NCI-H2107 treated with DMSO at 0.1 percent for 48 hours (cell line): ENCODE results near the gene COLEC12.

Experiments
- DNase-seq: peaks from one replicate; lab custom pipeline; 2025; ENCODE audit not compliant: unreplicated experiment; lab: John Stamatoyannopoulos, UW

COLEC12 gene

DNA sequence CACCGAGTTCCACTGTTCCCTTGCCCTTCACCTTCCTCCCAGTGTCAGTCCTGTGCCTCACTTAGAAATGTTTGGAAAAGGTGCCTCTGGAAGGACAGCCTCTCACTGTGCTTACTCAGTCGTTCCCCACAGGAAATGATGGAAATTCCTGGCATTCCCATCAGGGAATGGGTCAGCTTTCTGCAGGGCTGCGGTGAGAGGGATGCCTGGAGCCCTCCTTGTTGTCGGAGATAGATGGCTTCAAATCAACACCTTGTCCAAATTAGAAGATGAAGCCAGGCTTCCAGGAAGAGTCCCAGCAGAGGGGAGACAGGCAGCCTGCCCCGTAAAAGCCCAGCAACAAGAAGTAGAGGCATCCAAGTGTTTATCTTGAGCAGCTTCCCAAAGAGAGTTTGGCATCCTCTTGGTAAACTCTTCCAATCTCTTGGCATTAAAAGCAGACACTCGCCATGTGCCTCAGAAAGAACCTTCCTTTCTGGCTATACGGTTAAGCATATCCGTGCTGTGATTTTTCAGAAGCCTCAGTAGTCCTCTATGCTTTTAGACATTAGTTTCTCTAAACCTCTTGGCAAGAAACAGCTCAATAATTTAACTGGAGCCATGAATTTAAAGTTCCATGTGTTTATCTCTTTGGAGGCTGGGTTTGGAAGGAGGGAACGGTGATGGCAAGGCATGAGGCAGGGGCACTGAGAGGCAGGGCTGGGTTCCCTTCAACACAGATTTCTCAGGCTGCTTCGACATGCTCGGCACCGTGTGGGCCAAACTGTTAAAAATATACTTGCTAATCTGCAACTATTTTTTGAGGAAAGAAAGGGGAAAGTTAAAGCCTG lies 25.1 kb downstream of the COLEC12 start:
- no peak for DNase-seq

DNA sequence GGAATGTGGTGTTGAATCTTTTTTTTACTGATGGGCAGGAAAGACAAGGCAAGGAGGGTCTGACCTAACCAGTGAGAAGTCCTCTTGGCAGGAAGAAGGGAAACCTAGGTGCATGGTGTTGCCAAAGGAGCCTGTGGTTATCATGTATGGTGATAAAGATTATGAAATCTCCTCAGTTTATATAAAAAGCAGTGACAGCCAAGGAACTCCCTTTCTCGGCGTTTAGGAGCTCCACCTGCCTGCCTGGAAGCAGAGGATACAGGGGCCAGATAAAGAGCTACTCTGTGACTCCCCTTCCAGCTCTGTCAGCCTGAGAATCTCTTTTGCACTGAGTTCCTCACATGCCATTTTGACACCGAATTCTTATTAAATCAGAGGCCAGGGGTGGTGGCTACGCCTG lies 26.1 kb downstream of the COLEC12 start:
- DNase-seq: no peak

DNA sequence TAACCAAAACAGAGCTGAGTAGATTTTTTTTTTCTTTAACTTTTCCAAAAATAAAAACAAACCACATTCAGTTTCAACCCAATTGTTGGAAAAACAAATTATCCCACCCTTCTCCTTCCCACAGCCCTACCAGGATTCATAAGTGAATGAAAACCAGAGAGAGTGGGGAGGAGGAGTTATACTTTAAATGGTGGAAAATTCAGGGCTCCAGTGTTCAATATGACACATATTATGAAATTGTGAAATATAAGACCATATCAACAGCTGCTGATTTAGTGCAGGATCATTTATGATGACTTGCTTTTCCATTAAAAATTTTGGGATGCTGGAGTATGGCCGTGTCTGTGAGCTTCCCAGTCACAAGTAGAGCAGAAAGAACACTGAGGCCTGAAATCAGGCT lies 26.7 kb downstream of the COLEC12 start:
- DNase-seq: no peak

DNA sequence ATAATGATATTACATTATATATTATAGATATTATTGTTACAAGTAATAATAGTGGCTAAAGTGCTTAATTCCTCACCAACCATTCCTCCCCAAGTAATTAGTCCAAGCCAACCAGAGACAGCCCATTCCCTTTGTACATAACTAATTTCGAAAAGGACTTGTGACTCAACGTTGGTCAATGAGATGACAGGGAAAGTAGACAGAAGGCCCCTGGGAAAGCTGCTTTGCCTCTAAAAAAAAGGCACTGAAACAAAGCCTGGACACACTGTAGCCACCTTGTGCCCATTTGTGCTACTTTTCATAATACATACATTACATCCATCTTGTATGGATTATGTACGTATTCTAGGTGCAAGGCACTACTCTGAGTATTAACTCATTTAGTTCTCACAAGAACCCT lies 28.8 kb downstream of the COLEC12 start:
- DNase-seq: no peak

DNA sequence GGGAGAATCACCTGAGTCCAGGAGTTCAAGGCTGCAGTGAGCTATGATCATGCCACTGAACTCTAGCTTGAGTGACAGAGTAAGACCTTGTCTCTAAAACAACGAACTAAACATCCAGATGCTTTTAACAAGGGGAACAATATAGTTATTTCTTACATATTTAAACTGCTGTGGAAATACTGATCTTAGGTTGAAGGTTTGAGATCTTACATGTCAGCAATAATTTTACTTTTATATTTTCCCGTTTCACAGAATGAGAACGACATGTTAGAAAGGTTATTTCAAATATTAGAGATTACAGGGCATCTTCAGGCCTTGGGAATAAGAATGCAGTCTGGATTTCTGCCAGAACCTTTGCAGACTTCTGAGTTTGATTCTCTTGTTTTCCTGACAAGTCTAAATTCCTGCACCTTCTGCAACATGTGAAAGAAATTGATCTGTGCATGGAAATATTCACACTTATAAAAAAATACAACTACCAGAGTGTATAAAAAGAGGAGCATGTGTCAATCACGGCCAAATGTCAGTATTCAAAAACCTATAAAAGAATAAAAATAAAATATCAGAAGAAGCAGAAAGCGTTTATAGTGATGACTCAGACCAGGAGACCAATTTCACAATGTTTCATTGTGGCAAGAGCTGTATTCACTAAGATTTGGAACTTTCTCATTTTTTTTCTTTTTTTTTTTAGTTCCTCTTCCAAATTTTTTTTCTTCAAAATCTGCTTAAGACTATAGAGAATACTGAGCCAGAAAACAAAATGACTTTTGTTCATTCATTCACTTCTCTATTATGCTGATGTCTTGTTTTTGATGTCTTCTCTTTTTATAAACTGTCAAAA lies 29.6 kb downstream of the COLEC12 start:
- DNase-seq: no peak

DNA sequence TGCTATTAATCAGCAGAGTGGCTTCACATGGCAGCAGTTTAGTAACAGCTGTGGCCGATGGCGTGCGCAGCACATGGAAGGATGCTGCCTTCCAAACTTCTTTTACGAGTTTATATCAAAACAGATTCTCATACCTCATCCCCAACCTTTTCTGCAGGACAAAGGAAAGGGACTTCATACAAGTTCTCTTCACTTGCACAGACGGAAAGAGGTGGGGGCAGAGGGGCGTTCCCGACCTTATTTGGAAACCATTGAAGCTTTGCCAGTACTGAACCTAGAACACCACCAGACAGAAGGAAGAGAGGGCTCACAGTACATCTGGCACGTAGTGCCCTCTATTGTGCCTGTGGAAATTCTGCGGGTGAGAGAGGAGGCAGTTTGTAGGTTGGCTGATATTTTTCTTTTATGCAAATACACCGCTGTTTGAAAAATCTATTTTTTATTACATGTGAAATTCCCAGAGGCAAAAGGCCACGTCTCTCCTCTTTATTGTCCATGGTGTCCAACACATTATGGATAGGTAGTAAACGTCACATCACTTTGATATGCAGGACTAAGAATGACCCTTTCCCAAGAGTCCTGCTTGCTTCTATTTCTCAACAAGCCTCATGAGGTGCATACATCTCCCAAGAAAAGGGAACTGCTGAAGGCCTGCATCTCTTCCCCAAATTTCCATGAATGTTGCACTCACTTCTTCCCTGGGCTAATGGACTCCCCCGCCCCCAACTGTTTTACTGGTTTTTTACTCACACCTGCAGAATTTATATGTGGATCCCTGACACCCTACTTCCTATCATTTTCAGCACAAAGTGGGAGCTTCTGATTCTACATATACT lies 31.3 kb downstream of the COLEC12 start:
- no peak for DNase-seq

DNA sequence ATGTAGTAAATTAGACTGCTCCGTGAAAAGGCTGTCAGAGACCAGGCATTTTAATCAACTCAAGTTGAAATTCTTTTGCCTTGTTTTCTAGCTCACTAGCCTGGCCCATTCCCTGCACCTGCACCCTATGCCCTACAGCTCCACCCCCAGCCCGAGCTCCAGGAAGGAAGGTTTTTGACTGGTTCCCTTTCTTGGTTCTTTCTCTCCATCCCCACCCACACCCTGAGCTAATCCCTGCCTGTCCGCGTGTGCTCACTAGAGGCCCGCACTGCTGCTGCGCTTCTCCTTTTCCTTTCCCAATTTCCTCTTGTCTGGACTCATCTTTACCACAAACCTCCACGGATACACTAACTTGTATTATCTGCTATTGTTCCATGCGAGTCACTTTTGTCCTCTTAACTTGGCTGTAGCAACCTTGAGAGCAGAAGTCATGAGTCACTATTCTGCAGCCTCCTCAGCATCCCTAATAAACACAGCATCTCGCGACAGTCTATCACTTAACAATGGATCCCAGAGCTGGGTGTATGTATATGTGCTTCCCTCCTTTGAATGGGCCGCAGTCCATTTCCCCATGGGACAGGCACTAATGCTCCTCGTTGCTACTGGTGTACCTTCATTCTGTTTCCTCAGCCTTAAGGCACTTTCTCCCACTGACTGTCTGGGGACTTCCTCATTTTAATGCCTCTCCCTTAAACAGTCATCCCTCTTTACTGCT lies 36.5 kb downstream of the COLEC12 start:
- no peak for DNase-seq

DNA sequence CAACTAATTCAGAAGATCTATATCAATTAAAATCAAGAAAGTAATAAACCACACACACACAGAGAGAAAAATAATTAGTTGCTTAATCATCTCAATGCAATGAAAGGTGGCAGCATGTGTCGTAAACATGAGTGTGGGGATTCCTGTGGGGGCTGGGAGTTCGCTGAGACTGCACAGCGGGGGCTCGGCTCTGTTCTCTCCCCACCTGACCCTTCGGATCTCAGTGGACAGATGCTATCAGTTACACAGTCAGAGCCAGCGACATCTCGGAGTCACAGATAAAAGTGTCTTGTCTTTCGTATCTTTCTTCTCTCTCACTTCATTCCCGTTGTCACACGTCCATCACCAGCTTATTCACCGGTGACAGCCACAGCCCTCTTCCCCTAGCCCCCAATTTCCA lies 37.1 kb downstream of the COLEC12 start:
- DNase-seq: no peak

DNA sequence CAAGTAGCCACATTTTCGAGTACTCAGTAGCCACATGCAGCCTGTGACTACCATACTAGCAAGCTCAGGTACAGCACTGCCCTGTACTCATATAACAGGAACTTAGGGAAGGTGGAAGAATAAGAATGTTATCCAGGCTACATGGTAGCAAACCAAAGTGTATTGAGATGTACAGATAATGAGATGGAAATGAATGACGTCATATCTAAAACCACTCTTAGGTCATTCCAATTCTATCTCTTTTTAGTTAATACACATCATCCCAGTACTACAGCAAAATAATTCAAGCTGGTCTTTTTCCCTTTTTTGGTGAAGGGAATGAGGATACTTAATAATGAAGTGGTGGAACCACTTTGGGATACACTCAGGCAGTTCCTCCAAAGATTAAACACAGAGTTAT lies 38.7 kb downstream of the COLEC12 start:
- DNase-seq: no peak

DNA sequence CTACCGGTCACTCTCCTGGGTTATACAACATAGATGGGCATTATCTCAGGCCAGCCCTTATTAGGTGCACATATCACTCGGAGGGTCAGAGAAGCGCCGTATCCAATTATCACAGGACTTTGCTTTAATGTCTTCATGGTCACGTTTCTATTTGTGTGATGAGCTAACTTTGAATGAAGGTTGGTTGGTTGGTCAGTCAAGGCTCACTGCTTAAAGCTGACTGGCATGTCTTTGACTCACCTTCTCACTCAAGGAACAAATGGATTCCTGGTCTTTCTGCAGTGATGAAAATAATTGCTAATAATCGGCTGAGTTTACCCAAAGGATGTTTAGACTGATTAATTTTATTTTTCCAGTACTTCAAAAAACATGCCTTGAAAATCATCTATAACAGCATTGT lies 39.7 kb downstream of the COLEC12 start:
- no peak for DNase-seq

DNA sequence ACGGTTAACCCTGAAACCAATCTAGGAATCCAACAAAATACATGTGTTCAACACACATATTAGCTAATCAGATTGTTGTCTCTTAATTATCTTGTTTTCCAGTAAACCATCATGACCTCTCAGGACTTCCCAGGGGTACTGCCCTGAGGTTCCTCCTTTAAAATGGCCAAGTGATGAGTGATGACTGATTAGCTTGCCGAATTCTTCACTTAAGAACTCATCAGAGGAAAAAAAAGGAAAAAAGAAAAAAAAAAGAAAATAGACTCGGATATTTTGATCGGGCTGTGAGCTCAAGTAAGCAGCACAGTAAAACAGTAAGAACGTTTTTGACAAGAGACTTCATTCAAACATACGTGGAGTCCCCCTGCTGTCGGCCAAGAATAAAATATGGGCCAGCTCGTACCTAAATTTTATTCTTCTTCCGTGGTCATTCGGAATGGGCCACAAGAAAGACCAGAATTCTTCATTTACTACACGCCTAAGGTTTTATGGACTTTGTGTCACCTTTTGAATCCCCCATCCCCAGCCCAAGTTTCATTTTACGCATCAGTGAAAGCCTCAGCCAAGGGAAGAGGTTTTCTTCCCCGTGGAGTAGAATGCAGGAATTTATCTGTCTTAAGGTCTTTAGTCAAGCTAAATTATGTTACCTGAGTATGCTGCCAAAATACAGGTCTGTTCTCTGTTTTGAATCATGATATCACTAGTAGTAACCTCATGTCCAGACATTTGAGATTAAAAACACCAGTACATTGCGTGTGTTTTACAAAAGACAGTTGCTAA lies 40.5 kb downstream of the COLEC12 start:
- no peak for DNase-seq

DNA sequence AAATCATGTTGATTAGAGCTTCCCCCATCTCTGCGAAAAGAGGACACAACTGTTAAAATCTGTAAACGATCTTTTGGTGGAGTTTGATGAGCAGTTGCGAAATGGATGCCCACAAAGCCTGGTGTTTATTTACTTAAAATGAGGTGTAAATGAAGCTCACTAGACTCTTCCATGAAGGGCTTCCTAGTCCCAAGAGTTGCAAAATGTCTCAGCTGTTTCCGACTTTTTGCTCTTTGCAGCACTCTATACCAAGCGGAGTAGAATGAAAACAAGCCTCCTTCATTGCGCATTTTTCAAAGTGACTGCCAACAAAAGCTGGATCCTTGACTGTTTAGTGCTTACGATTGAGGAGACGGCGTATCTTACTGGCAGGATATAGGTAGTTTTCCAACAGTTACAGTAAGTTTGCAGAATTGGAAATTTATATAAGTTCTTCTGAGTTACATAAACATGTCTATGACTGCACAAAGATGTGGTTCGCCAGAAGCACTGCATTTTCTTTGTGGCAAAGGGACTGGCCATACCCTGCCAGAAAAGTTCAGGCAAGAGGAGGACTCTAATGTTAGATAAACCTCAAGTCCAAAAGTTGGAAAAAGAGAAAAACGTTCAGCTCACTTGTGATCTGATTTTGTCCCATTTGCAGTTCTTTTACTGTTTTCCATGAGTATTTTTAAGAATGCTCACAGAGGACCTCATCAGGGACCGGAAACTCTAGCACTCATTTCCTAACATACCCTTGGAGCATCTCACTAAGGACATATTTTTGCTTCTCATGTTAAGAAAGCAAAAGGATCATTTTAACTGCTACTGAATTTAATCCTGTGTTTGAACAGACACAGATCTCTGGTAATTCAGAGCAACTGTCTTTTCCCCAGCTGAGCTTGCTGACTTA lies 42.7 kb downstream of the COLEC12 start:
- DNase-seq: no peak

DNA sequence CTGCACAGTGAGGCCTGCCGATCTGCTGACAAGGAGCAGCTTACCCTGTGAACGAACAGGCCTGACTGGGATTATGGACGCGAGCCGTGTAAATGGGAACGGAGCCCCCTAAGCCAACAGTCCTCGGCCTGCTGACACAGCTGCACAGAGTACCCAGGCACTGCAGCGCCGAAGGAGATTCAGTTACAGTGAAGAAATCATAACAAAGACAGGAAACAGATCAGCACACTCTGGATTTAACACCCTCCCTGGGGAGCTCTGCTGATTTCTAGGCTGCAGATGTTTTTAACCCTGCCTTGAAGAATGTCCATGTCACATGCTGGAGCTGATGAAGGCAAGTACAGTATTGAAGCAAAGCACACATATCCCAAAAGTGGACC lies 43.4 kb downstream of the COLEC12 start:
- DNase-seq: no peak

DNA sequence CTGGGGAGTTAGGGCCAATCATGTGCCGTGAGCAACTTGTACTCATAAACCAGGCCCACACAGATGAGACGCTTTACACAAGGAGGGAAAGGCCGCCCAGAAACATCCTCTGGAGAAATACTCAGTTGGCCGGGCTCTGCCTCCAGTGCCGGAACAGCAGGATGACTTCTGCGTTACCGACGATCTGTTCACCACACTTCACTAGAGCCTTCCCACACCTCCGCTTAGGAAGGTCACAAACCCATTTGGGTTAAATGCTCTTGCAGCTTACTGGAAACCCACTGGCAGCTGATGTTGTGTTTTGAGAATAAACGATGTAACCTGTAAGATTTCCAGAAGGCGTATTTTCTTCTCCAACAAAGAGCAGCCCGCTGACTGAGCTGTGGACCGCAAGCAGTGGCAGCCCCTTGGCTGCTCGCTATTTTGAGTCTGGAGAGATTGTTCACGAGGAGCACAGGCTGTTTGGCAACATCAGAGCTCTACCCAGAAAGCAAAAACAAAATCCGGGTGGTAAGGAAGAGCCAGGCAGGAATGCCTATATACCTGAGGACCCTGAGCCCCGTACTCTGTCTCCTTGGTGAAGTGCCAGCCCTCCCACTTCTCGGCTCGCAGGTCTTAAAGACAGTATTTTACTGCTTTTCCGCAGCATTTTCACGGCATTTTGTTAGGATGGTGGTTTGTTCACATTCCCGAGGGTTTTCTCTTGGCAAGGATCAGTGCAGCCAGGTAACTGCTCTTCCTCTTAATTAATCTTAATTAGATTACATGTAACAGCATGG lies 44.0 kb downstream of the COLEC12 start:
- DNase-seq: no peak

DNA sequence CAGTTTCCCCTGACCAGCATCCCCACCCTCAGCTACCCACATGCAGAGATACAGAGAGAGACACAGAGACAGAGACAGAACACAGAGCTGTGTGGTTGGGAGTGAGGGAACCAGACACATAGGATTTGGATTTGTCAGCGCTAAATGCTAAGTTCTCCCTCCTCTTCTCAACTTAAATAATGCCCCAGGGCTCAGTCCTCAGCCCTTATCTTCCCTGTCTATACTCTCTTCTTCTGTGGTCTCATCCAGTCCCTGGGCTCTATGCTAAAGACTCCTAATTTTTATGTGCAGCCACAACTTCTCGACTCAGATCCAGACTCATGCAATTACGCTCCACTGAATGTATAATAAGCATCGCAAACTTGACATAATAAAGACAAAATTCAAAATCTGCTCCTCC lies 47.1 kb downstream of the COLEC12 start:
- no peak for DNase-seq

DNA sequence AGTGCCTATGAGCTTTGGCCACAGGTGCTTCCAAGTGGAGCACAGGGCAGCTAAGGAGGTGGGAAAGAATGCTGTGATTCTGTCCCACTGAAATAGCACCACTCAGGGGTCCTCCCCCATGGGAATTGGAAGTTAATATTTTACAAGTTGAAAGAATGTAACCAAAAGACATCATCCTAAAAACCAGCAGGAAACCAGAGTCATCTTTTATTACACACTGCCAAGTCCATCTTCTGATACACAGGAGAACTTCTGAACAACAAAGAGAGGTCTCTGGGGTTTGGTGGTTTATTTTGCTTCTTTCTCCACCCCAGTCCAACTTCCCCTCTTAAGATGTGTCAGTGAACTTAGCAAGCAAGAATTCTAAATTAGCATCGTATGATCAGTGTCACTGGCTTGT lies 47.7 kb downstream of the COLEC12 start:
- DNase-seq: no peak

DNA sequence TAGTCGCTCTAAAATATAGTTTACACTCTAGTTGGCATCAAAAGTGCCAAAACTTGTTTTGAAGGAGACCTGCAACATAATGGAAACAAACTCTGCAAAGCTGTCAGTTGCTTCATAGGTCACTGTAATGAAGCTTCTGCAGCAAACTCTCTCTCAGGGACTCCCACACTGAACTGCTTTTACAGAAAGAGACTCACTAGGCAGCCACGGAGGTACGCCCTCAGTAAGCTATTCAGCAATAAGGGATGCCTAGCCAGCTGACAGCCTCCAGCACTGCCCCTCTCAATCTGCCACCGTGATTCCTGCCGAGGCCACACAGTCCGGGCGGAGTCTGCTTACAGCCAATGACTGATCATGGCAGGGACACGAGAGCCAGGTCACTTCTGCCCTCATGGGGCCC lies 51.1 kb downstream of the COLEC12 start:
- no peak for DNase-seq

DNA sequence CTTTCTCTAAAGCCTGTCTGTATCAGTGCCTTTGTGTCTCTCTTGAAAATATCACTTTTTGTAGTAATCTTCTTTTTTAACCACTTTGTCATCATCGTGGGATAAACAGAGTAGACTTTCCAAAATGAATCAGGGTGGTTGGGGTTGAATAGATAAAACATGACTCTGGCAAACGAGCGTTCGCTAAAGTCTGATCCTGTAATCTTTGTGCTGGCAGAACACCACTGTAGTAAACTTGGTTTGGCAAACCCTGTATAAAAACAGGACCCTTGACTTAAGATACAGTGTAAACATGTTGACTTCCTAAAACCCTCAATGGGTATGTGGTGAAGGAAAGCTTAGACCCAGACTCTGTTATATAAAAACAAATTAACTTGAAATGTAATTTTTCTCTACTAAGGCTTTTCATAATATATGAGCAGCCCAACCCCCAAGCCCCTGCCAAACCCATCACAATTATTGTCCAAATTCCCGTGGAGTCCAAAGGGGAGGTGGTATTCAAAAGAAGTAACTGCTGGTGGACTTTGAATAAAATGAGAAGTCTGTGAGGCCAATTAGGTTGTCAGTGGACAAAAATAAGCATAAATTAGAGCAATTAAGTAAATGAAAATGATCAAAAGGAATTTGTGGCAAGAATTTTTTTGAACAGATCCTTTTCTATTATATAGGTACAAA lies 52.2 kb downstream of the COLEC12 start:
- DNase-seq: no peak
